ENCODE data around the gene CFAP161.

CFAP161 gene

DNA sequence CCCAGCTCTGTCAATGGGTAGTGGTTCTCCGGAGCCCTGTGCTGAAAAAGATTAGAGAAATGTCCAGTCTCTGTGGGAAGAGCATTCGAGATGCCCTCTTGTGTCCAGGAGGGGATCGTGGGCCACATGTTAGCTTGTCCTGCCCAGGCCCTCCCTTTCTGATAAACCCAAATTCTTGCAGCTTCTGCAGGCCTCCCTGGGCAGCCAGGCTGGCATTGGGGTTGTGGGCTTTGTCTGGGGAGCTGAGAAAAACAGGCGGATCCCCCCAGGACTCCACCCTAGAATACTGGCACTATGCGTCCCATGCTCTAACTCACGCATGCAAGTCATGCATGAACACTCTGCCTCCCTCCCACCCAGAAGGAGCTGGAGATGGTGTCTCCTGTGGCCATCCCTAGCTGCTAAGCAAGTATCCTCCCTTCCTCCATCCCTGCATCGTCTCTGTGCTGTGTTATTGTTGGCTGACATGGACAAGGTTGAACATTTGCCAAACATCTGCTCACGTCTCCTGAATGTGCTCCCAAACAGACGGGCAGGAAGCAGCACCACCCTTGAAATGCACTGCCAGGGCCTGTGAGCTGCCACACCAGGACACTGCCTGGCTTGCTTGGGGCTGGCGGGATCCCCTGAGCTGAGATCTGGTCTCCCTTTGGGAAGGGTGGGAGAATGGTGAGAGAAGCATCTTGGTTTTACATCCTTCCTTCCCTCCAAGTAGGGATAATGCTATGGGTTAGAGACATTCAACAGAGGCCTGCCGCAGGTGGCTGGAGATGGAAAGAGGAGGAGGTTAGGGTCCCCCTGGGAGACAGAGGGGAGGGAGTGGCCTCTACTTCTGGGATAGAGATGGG, 26.5 kb downstream of the CFAP161 start:
- DNase-seq = no peak

DNA sequence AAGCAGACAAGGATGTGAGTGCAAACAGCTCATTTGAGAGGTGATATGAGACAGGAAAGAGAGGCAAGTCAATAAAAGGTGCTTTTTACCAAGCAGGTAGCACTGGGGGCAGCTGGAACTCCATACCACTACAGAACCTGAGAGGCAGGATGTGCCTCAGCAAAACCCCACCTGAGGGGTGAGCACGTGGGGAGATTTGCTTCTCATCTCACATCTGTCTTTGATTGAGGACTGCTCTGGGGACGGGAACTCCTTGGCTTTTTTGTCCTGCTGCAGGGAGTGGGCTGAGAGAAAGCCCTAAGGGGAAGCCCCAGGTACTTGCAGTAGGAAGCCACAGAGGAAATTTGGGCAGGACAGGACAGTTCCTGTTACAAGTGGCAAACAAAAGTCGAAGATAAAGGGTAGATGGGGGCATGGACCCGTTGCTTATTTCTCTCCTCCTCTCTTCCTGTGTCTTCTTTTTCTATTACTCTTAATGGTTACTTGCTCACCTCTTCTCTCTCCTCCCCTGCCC, 27.1 kb downstream of the CFAP161 start:
- DNase-seq = no peak

DNA sequence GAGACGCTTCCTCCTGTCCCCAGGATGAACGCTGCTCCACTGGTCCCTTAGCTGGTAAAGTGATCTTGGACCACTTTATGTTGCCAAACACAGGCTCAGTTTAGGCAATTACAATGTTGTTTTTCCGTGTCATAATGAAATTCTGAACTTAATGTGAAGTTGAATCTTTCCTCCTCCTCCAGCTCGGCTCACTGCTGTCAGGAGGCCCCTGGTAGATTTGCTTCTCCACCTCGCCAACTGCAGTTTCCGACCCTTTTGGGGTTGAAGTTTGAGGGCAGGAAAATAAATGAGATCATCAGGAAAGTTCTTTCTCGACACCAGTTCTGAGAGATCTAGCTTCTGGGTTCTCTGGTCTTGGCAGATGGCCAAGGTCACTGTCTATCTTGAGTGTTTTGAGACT, 27.8 kb downstream of the CFAP161 start:
- no peak for DNase-seq

DNA sequence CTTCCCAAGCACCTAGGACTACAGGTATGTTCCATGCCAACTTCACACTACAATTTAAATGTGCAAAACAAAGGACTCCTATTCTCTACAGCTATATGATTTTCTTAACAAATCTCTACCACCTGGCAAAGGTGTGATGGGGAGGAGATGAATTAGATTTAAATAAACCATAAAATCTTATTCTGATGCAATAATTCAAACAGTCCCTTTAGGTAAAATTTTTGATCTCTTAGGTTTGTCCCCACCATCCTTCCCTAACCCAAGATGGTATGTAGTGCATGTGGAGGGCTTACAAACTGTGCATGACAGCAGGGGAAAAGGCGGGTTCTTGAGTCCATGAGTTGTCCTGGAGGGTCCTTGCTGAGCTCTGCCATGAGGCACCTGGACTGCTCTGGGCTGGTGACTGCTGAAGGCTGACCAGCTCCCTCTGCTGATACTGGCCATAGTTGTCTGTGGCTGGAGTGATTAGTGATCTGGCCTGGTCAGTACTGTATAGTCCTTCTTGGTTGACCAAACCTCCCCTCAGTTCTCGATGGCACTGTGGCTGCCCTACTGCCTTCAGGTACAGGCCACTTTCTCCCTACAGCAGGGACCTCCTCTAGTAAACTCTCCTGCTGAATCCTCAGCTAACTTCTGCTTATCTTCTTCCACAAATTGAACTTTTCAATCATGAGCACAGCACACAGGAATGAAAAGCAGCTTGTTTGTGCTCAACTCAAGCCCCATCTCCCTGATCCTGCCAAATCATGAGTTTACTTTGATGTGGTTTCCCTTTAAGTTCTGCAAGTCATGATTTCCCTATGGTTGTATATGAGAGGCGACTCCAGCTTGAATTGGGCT, 30.1 kb downstream of the CFAP161 start:
- DNase-seq = no peak

DNA sequence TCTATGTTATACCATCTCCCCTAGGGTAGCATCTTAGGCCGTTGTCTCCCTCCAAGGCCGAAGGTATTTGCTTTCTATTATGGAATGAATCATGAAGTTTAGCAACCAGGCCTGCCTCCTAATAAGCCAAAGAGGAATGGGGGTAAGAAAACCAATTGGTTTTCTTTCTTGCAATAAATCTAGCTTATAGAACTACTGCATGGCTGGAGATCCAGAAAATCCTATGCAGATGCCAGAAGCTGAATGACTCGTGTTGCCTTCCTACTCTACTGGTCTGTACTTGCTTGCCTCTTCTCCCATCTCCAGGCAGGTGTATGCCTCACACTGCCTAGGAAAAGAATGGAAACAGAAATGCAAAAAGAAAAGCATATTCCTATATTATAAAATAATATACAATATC, 31.5 kb downstream of the CFAP161 start:
- DNase-seq = no peak

DNA sequence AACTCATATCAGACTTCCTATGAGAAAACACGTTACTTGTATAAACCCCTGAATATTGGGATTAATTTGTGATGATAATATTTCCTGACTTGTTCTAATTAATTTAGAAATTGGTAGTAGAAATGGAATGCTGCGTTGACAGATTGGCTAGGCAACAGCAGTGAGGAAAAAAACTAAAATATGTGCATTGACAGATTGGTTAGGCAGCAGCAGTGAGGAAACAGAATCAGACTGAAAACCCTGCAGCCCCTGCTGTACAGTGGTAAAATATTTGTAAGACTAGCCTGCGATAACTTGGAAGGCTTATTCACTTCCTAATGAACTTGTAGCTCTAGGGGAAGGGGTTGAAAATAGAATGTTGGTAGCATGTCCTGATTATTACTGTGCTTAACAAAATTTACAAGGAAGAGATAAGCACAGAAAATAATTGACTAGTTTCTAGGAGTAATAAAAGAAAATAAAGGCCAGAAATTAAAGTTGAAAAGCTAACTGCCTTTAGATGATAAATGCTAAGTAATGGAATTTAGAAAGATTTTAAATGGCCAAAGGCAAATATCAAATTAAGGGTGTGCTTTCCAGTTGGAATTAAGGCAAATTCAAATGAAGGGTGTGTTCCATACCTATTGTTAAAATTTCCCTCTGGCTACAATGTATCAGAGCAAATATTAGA, 32.7 kb downstream of the CFAP161 start:
- no peak for DNase-seq

DNA sequence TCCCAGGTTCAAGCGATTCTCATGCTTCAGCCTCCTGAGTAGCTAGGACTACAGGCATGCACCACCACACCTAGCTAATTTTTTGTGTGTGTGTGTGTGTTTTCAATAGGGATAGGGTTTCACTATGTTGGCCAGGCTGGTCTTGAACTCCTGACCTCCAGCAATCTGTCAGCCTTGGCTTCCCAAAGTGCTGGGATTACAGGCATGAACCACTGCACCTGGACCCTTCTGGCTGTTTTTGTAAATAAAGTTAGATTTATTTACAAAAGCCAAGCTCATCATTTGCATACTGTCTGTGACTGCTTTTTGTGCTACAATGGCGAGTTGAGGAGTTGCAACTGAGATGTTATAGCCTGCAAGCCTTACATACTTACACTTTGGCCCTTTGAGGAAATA, 34.1 kb downstream of the CFAP161 start:
- DNase-seq = no peak

DNA sequence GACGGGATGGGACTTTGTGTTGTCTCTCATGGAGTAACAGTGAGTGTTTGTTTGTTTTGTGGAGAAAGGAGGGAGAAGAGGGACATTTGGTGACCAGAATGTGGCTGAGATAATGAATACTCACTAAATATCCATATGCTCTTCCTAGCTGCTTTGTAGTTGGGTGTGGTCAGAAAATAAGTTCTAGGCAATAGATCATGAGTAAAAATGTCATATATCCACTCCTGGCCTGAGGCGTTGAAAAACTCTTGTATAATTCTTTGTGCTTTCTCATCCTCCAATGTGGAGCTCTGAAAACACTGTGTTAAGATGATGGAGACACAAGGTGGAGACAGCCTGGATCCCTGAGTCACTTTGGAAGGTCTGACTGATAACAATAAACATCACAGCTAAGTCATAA, 34.6 kb downstream of the CFAP161 start:
- DNase-seq = no peak

DNA sequence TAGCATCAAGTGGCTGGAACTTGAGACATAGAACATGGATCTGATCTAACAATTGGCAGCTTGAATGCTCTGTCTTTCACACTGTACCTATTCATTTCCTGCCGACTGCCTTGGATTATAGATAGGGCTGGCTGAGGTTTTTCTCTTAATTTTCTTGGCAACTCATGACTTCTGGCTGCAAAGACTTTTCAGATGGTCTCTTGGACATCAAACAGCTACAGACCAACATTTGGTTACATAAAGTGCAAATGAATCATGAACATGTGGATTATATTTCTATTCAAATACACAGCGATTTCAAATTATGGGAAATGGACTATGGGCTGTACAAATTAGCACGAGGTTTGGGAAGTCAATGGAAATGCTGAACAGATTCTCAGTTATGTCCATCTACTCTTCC, 36.4 kb downstream of the CFAP161 start:
- DNase-seq = no peak

DNA sequence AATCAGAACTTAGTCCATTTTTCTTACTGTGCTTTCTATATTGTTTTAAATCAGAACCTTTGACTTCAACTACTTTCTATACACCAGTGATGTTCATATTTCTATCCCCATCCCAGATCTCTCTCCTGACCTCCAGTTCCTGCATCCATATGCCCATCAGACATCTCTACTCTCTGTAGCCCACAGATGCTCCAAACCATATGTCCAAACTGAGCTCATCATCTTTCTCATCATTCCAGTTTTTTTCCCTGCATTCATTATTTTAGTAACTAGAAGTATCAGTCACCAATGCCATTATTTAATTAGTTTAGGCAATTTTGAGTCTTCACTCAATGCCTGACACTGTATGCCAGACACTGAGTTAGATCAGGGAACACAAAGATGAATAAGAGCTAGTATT, 37.2 kb downstream of the CFAP161 start:
- no peak for DNase-seq

DNA sequence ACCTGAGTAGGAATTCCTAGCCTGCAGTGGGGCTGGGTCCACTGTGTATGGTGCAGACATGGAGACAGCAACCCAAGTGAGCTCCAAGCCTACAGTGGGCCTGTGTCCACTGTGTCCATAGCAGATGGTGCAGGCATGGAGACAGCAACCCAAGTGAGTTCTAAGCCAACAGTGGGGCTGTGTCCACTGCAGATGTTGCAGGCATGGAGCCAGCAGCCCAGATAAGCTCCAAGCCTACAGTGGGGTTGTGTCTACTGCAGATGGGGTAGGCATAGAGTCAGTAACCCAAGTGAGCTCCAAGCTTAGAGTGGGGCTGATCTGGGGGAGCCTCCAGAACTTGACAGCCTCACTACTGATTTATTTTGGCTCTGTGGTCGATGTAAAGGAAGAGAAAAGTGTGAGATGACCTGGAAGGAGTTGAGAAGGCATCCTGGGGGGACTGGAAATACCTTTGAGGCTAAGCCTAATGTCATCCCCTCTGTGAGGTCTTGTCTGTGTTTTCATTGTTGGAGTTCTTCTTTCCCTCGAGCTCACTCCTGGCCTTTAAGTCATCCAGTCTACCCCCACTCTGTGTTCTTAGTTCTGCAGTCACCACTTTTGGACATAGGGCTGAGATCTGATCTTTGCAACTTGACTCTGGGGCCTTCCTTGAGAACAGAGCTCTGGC, 40.2 kb downstream of the CFAP161 start:
- no peak for DNase-seq

DNA sequence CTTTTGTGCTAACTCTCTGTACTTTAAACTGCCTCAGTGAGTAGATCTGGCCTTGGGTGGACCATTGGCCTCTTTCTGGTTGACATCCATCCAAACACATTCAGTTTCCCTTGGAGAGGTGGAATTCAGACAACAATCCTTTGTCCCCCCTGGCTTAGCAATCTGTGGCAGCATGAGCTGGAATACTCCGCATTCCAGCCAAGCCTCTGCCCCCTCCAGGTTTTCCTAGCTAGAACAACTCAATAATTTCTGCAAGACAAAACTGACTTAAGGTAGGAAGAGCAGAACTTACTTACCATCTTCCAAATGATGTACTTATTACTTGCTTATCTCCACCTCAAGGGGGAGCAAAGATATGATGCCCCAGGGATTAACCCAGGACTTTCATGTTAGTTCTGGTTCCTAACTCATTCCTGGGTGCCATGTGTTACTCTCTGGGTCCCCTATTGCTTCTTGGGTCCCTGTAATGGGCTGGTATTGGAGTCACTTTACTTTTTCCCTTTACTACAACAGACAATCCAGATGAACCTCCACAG, 40.8 kb downstream of the CFAP161 start:
- no peak for DNase-seq

DNA sequence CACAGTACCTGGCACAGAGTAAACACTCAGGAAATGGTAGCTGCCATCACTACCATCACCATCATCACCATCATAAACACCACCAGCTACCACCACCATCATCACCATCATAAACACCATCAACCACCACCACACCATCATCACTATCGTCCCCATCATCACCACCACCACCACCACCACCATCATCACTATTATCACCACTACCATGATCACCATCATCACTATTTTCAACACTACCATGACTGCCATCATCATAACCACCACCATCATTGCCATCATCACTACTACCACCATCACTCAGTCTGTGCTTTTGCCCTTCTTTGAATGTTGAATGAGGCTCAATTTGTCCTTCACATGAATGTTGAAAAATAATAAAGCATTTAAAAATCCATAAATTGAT, 41.4 kb downstream of the CFAP161 start:
- no peak for DNase-seq

DNA sequence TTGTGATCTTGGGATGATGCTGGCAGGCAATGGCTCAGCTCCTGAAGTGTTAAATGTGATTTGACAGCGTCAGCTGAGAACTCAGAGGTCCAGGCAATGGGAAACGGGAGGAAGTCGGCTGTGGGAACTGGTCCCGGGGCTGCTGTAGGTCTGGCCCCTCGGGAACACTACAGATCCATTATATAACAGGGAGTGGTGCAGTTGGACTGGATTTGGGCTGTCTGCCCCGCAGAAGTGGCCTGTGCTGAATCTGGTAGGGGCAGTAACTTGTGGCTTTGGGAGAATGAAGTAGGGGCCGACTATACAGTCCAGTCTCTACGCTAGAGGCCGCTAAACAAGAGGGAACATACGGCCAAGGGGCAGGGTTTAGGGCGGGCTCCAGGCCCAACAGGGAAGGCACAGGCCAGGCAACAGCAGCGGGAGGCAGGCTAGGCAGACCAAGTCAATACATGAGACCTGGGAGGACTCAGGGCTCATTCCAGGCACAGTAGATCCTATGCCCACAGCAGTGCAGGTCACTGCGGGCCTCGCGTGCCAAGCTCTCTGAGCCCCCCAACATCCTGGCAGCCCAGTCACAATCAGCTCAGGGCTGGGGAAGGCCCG, 42.3 kb downstream of the CFAP161 start:
- no peak for DNase-seq

DNA sequence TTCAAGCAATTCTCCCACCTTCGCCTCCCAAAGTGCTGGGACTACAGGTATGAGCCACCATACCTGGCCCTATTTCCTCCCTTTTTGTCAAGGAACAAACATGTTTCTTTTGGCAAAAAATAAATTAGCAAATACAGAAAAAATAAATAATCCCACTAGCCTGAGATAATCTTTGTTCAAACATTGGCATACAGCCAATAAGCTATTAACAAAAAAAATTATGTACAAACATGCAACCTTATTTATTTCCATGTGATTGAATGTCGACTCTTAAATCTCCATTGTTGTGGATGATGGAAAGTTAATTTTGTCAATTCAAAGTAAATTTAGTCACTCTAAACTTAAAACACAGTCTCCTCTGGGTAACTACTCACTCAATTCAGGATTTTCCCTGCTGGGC, 44.3 kb downstream of the CFAP161 start:
- no peak for DNase-seq

DNA sequence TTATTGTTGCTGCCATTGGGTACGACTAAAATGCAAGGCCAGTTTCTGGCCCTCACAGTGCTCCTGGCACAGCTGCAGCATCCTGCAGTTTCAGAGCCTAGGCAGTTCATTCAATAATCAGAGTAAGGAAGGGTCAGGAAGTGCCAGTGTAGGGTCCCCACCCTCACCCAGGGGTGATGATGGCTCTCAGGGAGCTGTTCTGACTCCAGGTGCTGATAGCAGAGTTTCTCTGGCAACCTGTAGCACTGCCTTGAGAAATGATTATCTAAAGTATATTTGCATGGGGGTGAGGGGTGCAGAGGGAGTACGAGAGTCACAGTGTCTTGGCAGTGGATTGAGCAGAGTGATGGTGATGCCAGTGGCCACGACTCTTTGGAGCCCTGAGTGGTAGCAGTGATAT, 47.1 kb downstream of the CFAP161 start:
- DNase-seq = no peak

DNA sequence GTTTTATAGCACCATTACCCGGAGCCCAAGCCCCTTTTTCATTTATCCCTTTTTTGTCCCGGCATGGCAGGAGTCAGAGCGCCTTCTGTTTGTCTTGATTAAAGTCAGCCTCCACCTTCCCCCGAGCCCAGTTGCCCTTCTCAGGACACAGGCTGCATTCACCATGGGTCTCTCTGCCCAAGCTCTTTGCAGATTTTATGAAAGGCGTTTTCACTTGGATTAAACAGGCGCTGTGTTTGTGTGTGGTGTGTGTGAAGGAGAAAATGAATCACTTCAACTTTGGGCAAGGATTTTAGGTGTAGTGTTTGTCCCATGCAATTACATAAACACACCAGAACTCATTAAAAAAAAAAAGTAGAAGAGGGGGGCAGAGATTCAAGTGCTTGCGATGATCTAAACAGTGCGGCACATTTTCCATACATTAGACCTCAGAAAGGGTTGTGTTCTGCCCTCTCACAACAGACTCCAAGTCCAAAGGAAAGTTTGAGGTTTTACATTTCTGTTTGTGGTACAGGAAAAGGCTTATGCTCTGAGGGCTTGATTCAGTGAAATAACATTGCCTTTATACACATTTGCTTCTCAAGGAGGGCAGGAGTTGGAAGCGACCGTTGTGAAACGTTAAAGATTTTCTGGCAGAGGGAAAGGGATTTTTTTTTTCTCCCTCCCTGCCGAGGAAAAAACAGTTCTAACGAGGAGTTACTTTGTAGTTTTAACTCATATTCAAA, 48.1 kb downstream of the CFAP161 start:
- DNase-seq = no peak

DNA sequence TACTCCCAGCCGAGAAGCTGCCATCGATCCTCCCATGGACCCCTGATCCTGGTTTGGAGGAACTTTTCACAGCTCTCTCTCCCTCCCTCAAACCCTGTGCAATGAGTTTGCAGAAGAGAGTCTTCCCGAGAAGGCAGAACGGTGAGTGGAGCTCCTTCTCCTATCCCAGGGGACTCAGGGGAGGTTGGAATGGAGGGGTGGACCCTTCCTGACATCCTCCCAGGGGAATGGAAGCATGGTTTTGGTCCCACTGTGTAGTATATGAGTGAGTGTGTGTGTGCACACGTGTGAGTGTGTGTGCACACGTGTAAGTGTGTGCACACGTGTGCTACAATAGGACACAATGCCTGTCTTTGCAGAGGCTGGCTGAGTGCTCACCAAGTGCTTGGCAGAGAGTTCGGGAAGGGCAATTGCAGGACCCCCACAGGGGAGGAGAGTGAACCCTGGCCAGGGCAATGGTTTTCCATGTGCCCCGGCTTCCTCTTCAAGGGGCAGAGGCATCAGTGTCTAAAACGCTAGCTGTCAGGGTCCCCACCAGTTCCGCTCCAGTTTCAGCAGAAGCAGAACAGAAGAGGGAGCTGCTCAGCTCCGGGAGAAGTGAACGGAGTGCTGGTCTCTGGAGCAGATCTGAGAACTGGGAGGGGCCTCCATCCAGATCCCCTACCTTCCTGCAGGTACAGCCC, 48.8 kb downstream of the CFAP161 start:
- DNase-seq = no peak

DNA sequence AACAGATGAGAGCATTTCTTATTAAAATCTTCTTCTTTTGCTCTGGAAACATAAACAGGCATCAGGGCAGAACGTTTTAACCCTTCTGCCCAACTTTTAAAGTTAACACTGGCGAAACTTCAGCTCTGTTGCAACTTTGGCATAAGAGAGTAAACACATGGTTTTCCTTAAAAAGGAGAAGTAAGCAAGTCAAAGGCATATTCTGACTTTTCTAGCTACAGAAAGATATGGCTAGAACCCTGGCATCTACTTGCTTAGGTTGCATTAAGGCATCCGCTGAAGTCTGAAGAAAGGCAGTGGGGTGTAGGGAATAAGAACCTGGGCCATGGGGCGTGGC, 49.3 kb downstream of the CFAP161 start:
- no peak for DNase-seq

DNA sequence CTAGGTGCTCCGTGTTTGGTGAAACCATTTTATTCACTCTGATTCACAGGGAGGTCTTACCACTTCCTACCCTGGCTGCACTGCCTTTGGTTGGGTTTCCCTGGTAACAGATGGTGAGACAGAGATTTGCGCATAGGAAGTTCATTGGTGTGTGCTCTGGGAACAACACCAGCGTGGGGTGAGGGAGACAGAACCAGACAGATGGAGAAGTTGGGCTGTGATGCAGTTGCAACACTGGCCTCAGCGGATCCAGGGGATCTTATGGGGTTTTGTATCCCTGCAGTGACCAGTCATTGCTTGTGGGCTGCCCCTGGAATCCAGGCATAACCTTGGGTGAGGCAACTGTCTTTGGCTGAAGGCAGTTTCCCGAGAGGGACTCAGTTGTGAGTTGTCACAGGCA, 50.1 kb downstream of the CFAP161 start:
- DNase-seq = no peak
